ENCODE data around the gene GCA. TPM values are rescaled to one million over a fixed set of nuclear protein-coding genes. Genes with fewer than 3 reads are reported as not detected.

GCA gene
- total RNA-seq, 1 experiment from 2014 or later, result 7.0 TPM

- intact Hi-C loops (cut with micrococcal nuclease; ENCODE audit: unreplicated experiment), result no loop called here
- no TSS peak for BruUV-seq (replicated peaks)
- no peak overlapping the region for H3K4me3 ChIP-seq (ENCODE audit: low read depth, low read length, poor library complexity, severe bottlenecking)
Observed at GRCh38 chr2:162385536-162385935, 41.6 kb downstream of the GCA start.

DNA sequence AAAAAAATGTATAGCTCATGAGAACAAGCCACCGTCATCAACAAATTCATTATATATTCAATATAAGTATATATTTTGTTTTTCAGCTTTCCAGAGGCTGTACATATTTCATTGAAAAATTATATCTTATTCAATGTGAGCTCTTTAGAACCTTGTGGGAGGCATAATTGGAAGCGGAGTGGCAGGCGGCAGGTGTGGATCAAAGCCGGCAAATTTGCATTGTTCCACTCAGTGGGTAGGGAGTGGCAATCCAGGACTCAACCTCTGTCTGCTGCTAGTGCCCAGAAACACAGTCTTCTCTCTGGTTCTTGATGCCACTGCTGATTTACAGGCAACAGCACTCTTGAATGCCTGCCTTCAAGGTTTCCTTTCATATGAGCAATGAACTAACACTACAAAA, 46.9 kb downstream of the GCA start:
- no peaks in the 10 kb centered on the region for H3K36me3 ChIP-seq (ENCODE audit: insufficient read depth, low read length, poor library complexity, severe bottlenecking)
- intact Hi-C loops (cut with micrococcal nuclease; ENCODE audit: unreplicated experiment), result no loop called here
- no peaks in the 10 kb centered on the region for H3K4me1 ChIP-seq (ENCODE audit: insufficient read depth, low read length, poor library complexity, severe bottlenecking)
- no peak overlapping the region for H3K4me3 ChIP-seq (ENCODE audit: low read depth, low read length, poor library complexity, severe bottlenecking)
- CTCF ChIA-PET, result no interaction called here
- H3K27me3 ChIP-seq (replicated peaks; ENCODE audit: insufficient read depth, low read depth, low read length, poor library complexity), result no peaks in the 10 kb centered on the region
- H3K27ac ChIP-seq (ENCODE audit: low read depth, low read length, poor library complexity, severe bottlenecking), result no peak overlapping the region
- H3K9me3 ChIP-seq (ENCODE audit: low read depth, low read length, poor library complexity, severe bottlenecking), result no peaks in the 10 kb centered on the region
- TF ChIP-seq EZH2 (IDR thresholded peaks at IDR 0.05; ENCODE audit: borderline replicate concordance, low read depth, low read length, poor library complexity, severe bottlenecking) (no peak), CTCF (conservative IDR thresholded peaks at IDR 0.05; ENCODE audit: low read depth, low read length) (no peak)
- BruUV-seq (replicated peaks), result no TSS peak
- POLR2A ChIA-PET (ENCODE audit: low non-redundant PET), result no interaction called here
- DNase-seq (ENCODE audit: low spot score), result no peak

More at GRCh38 chr2:162385536-162385935, 41.6 kb downstream of the GCA start:
- TF ChIP-seq EZH2 (IDR thresholded peaks at IDR 0.05; ENCODE audit: borderline replicate concordance, low read depth, low read length, poor library complexity, severe bottlenecking) (no peak), CTCF (conservative IDR thresholded peaks at IDR 0.05; ENCODE audit: low read depth, low read length) (no peak)
- DNase-seq (ENCODE audit: low spot score), result no peak
- Histone ChIP-seq H3K27ac (ENCODE audit: low read depth, low read length, poor library complexity, severe bottlenecking) (no peak overlapping the region), H3K36me3 (ENCODE audit: insufficient read depth, low read length, poor library complexity, severe bottlenecking) (no peaks in the 10 kb centered on the region), H3K9me3 (ENCODE audit: low read depth, low read length, poor library complexity, severe bottlenecking) (no peaks in the 10 kb centered on the region), H3K27me3 (replicated peaks; ENCODE audit: insufficient read depth, low read depth, low read length, poor library complexity) (no peaks in the 10 kb centered on the region), H3K4me1 (ENCODE audit: insufficient read depth, low read length, poor library complexity, severe bottlenecking) (no peaks in the 10 kb centered on the region)
- ChIA-PET CTCF (no interaction called here), POLR2A (ENCODE audit: low non-redundant PET) (no interaction called here)

DNA sequence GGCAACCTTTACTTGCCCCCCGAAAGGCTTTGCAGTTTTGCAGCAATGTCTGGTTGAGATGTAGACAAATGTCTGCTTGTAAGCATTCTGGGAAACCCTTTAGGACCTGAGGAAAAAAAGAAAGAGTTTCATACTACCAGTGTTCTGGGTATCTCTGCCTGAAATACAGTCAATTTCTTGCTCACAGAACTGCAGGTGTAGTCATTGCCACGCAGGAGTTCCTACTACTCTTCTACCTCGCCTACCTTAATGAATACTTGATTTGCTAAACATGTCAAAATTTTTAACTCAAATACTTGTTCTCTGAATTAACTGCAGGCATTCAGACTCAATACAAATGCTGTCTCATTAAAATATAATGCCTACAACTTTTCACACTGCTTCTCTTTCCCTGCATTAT, 56.4 kb downstream of the GCA start:
- TF ChIP-seq CTCF (conservative IDR thresholded peaks at IDR 0.05; ENCODE audit: low read depth, low read length), result no peak
- TF ChIP-seq EZH2 (IDR thresholded peaks at IDR 0.05; ENCODE audit: borderline replicate concordance, low read depth, low read length, poor library complexity, severe bottlenecking), result no peak
- no peak overlapping the region for H3K27ac ChIP-seq (ENCODE audit: low read depth, low read length, poor library complexity, severe bottlenecking)
- POLR2A ChIA-PET (ENCODE audit: low non-redundant PET), result no interaction called here
- intact Hi-C loops (cut with micrococcal nuclease; ENCODE audit: unreplicated experiment), result no loop called here
- H3K4me1 ChIP-seq (ENCODE audit: insufficient read depth, low read length, poor library complexity, severe bottlenecking), result no peaks in the 10 kb centered on the region
- no peaks in the 10 kb centered on the region for H3K9me3 ChIP-seq (ENCODE audit: low read depth, low read length, poor library complexity, severe bottlenecking)
- no peaks in the 10 kb centered on the region for H3K36me3 ChIP-seq (ENCODE audit: insufficient read depth, low read length, poor library complexity, severe bottlenecking)
- no TSS peak for BruUV-seq (replicated peaks)
- CTCF ChIA-PET, result no interaction called here
- H3K27me3 ChIP-seq (replicated peaks; ENCODE audit: insufficient read depth, low read depth, low read length, poor library complexity), result no peaks in the 10 kb centered on the region
- no peak overlapping the region for H3K4me3 ChIP-seq (ENCODE audit: low read depth, low read length, poor library complexity, severe bottlenecking)
- no peak for DNase-seq (ENCODE audit: low spot score)
